ENCODE measurements around the gene UQCR10.
A peak's percentile ranks its signal among the peaks of the same experiment; 100 is the strongest.

UQCR10 gene

DNA sequence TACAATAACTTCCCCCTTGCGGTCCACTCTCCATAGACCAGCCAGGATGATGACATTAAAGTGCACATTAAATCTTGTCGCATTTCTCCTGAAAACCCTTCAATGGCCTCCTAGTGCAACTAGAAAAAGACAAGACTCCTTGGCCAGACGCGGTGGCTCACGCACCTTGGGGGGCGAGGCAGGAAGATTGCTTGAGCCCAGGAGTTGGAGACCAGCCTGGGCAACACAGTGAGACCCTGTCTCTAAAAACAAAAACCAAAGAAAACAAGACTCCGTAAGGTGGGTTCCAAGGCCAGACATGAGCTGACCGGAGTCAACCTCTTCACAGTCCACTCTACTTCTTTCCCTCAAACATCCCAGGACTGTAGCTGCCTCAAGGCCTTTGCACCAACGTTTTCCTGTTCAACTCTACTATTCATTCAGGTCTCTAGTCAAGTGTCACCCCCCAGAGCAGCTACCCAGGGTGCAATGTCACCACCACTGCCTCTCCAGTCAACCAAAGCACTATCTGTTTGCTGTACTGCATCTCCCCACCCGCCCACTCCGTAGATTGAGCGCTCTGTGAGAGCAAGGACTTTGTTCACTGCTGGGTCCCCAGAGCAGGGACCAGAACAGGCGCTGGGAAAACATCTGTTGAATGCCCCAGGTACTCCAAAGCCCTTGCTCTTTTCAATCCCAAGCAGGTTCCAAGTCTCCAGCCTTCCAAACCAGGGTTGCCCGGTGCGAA lies 1.1 kb upstream of the UQCR10 start:
- DNase-seq = no peak

DNA sequence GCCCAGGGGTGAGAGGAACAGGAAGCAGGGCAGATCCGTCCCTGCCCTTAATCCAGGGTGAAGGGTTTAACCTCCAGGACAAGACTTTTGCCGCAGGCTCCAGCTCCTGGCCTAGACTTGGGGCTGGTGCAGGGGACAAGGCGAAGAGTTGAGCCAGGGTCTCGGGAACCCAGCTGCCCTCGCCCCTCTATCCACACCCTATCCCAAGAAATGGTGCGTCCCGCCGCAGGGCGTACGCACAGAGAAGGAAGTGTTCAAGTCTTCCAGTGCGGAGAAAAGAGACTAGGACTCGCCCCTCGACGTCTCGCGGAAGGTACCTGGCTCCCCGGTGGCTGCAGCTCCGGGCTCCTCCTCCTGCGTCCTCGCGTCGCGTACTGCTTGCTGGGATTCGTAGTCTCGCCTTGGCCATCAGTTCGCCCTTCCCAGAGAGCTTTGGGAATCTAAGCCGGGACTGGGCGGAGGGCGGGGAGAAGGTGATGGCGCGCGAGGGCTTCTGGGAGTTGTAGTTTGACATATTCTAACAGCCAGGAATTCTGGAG lies 468 bp upstream of the UQCR10 start, which contains the start of gene ZMAT5:
Gene ZMAT5, minus strand, starts transcription at position 376 of the 539 bp plus-strand sequence. CDS start 18,463 bp downstream, outside the sequence.
- peak; percentile 93 for DNase-seq

DNA sequence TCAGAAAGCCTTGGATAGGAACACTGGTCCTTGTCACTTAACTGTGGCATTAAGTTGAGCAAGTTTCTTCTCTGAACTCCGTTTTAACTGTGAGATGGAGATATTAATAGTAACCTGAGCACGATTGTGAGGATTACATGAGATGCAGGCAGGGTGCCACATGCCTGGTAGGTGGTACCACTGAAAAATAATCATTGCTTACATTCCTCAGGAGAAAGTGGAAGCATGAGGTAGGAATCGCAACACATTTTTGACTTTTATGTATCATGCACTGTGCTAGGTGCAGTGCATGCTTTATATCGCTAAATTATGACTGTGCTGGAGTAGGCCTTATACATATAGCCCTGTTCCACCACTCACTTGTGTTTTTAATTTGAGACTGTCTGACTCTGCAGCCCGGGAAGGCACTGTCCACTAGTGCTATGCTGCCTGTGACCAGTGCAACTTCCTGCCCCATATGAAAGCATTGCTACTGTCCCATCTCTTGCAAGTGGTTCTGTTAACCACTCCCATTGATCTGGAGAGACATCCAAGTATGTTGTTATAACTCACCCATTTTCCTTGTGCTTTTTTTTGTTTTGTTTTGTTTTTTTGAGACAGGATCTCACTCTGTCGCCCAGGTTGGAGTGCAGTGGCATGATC lies 1.0 kb downstream of the UQCR10 start:
- no peak for DNase-seq

DNA sequence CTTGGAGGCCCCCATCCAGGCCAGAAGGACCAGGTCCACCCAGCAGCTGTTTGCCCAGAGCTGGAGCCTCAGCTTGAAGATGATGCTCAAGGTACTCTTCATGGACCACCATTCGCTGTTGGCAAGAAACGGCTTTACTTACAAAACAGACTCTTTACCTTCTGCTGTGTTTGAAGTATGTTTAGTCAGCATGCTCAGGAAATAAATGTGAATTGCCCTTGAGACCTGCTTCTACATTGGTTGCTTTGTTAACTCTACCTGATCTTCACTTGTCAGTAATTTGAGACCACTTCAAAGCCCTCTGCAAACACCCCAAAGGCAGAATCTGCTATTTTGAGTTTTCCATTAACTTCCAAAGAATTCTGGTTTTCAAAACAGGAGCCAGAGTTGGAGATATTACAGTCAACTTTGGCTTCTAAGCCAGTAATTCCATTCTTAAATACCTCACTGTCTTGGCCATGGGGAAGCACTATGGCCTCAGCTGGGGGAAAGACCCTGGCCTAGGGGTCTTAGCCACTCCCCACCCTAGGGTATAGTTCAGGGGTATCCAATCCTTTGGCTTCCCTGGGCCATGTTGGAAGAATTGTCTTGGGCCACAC lies 2.7 kb downstream of the UQCR10 start:
- DNase-seq = no peak

DNA sequence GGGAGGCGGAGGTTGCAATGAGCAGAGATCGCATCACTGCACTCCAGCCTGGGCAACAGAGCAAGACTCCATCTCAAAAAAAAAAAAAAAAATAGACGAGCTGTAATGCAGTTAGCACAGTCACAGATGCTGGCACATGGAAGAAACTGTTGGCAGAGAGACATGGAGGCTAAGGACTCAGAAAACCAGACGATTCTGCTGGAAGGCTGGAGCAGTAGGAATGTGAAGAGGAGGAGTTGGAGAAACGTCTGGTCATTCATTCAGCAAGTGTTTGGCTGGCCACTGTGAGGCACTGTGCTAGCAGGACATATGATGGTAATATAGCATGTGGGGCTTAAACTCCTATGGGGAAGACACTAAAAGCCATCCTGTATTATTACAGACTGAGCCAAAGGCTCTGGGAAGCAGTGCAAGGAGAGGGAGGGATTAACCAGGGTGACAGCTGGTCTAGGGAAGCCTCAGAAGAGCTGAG lies 5.0 kb downstream of the UQCR10 start:
- no peak for DNase-seq

DNA sequence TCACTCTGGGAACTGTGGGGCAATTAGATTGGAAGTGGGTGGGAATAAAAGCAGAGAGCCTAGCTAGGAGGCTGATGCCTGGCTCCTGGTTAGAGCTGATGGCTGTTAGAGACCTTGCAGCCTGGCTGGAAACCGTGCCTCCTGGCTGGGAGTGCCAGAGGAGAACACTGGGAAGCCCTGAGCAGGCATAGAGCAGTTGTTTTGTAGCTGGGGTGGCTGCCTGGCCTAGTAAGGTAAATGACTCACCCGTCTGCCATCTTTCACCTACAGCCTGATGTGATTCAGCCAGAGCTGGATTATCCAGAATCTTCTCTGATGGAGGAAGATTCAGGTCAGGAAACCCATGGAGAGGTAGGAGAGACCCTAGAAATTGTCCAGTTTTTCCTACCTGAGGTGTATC lies 6.1 kb downstream of the UQCR10 start:
- DNase-seq = no peak

DNA sequence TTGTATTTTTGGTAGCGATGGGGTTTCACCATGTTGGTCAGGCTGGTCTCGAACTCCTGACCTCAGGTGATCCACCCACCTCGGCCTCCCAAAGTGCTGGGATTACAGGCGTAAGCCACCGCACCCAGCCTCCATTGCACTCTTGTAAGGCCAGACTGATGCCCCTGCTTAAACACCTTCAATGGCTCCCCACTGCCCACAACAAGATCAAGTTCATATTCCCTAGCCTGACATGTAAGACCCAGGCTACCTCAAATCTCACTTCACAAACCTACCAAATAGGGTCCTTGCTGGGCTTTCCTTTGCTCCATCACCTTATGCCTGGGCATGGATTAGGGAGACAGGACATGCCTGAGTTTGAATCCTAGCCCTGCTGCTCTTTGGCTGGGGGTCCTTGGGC lies 13.1 kb downstream of the UQCR10 start:
- DNase-seq = no peak

DNA sequence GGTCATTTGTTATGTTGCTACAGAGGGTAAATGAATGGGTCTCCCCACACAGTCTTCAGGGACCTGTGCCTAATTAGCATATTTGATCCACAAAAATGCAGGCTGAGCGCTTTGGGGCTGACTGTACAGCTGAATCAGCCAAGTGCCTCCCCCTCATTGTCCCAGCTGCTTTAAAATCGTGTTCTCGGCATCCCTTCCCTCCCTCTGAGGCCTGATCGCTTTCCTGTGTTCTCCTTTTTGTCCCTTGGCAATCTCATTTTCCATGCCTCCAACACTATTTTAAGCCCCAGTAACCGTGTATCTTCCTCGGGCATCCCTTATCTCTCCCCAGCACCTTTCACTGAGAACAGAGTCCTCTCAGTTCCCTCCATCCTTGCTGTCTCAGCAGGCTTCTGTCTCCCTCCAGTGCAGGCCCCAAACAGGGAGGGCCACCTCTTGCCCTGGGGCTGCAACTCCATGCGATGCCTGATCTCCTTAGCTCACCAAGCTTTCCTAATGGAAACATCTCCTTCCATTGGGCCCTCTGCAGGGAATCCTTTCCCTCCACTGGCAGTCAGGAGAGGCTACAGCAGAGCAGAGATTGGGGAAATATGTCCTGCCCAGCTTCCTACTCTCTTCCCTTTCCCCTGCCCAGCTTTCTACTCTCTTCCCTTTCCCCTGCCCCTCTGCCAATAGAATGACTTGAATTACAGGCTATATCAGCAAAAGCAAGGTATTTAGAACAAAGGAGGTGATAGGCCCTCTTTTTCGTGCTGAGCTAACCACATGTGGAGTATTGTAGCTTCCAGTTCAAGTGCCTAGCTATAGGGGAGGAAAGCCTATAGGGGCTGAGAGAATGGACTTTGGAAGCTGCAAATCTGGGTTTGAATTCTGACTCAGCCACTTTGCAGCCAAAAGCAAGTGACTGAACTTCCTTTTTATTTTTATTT lies 13.8 kb downstream of the UQCR10 start:
- no peak for DNase-seq

DNA sequence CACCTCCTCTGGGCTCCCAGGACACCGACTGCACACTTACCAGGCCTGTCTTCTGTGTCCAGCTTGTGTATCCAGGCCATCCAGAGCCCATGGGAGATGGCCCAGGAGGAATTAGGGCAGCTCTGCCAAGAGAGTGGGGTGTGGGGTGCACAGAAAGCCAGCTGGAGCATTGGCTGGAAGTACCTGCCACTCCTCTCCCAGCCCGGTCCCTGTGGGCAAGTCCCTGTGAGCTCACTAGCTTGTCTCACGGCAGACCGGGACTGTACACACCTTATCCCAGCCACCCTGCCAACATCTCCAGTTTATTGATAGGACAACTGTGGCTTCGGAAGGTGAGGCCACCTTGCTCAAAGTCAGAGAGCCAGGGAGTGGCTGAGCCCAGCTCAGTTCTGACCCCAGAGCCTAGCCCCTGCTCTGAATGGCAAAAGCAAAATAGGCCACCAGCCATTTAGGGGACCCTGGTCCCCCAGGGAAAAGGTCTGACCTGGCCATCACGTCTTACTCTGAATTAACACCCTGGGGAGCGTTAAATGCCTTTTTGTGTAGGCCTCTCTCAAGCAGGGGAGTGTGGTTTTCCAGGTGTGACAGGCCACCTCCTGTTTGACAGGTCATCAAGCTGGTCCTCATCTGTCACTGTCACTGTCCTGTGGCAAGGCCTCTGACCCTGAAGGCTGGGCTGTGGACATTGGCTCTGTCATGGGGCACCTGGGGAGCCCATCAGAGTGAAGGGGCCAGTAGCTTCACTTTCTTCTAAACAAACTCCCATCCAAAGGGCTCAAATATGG lies 15.1 kb downstream of the UQCR10 start:
- DNase-seq = no peak

DNA sequence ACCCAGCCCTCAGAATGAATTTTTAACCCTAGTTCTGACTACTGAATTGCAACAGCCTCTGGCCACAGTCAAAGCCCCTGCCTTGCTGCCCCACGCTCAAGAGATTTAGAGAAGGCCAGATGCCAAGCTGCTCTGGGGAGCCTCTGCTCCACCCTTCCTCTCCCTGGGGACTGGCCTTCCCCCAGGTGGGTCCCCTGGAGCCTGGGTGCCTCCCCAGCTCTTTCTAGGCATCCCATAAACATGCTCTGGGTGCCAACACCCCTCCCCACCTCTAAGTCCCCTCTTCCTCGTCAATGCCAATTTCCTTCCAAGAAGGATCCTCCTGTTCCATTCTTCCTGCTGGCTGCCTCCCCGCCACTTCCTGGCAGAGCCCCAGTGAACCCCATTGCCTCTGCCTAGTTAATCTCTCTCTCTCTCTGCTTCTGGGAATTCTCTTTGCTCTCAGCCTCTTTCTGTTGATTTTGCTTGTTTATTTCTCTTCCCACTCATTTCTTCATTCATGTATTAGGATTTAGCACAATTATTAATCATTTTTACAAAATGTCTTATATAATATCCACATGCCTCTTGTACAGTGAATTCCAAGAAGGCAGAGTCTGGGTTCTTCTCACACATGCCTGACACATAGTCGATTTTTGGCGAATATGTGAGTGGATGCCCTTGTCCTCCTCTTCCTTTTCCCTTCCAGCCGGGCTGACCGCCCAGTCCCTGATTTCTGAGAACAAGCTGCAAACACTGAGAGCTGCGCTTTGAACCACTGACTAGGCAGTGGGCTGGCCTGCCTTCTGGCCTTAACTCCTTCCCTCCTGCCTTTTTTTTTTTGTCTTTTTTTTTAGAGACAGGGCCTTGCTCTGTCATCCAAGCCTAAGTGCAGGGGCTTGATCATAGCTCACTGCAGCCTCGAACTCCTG lies 17.5 kb downstream of the UQCR10 start:
- DNase-seq = no peak

DNA sequence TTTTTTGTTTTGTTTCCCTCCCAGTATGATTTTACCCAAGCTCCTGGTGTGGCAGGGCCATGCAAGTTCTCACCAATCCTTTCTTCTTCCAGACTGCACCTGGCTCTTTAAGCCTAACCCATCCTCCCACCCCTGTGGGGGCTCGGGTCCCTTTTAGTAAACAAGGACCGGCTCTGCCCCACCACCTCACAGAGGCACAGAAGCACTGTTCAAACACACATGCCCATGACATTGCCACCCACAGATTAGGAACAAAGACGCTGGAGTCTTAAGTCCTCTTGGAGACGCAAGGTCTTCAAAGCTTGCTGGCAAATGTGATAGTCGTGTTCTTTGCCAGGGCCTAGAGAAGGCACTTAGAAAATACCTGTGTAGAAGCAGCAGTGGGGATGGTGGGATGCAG lies 18.9 kb downstream of the UQCR10 start:
- no peak for DNase-seq

DNA sequence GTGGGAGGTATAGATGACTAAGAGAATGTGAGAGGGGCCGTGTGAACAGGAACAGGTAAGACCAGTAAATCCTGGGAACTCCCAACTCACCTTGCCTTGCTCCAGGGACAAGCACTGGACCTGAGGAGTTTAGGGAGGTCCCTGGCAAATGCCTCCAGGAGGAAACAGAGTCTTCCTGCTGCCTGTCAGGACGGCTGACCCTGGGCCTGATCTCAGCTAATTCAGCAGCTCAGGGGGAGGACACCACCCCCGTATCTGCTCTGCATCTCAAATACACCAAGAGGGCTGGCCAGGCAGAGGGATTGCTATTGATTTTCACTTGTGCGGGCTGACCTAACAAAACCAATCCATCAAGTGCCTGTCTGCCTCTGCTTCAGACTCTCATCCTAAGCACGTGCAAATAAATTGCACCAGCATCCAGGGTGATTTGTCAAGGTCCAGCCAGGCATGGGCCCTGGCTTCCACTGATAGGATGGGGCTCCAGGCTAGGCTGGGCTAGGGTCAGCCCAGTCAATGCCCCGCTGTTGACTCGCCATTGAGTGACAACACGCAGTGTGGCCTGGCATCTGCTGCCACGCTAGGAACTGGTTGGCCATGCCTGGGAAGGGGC lies 20.3 kb downstream of the UQCR10 start:
- no peak for DNase-seq

DNA sequence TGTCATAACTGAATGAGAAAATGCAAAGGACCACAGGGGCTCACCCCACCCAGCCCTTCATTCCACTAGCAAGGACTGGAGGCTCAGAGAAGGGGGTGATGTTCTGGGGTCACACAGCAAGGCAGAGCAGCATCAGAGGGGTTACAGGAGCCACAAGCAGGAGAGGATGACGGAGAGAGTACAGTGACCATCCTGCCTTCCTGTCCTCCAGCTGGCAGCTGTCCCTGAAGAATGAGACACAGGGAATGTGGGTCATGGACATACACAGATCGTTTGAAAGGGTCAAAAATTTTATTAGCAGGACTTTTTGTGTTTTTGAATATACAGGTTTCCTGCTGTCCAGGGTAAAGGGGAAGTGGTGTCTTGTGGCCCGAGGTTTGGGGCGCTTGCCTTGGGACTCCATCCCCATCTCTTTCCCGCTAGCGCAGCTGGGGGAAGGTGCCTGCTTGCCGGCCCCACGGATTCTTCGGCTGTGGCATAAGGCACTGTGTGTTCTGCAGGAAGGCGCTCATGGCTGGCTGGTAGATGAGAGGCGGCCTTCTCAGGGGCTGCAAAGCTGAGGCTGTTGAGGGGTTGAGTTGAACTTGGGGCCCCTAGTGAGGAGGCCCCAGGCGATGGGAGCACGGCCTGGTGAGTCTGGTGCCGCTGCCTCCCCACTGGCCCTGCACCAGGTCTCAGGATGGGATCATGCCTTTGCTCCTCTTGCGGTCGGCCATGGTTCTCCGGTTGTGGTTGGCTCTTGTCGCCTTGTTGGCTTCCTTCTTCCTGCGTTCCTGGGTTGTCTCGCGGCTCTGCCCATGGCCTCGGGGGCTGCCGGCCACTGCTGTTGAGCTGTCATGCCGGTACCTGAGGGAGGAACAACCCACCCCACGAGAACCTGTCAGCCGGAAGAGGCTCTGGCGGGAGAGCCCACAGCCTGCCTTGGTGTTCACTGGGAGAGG lies 21.4 kb downstream of the UQCR10 start:
- no peak for DNase-seq

DNA sequence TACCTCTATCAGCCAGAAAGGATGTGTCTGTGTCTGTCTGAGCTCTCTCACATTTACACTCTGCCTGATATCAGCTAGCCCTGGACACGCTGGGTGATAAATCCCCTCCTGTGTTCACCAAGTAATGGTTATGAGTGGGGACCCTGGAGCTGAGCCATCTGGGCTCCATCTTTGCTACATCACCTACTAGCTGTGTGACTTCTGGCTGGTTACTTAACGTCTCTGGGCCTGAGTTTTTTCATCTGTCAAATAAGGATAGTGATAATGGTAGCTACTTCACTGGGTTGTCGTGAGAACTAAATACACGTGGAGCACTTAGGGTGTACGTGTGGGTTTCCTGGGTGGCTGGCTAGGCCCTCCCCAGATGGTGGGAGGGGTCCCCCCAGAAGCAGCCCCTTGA lies 22.9 kb downstream of the UQCR10 start:
- no peak for DNase-seq

DNA sequence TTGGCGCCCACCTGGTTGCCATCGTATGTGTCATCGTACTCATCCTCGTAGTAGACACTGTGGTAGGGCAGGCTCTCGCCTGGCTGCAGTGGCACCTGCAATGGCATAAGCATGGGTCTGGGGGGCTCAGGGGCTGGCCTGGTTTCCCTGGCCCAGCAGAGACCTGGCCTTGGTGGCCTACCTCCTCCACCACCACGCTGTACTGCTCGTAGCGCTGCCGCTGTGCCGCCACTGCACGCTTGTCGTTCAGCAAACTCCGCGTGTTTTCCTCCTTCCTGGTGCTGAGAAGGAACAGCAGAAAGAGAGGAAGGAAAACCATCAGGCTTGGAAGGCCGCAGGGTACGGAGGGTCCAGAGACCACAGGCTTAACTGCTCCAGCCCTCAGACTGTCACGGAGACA lies 26.2 kb downstream of the UQCR10 start:
- no peak for DNase-seq

DNA sequence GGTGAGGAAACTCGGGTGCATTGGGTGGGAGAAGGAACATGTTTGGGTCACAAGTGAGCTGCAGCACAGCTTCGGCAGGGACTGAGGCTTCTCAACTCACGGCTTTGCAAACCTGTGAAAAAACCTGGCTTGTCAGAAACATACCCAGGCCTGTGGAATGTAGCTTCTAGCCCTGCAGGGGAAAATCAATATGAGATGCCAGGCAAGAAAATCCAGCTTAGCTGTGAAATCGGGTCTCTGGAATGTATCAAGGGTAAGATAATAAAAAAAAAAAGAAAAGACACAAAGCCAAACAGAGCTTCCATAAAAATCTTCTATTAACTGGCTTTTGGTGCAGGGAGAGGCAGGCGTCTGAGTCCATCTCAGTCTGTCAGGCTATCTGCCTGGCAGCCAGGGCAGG lies 28.5 kb downstream of the UQCR10 start:
- no peak for DNase-seq

DNA sequence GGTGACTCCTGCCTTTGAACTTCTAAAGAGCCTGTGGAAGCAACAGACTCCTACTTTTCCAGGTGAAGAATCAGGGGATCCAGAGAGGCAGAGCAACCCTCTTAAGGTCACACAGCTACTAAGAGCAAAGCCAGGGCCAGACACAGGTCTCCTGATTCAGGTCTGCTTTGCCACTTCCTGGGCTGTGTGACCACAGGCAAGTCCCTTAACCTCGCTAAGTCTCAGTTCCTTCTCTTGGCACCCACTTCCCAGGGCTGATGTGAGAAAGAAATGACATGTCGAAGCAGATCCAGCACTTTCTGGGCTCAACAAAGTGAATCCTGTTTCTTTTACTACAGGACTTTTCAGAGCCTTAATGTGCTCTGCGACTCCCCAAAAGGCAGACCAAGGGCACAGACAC lies 30.2 kb downstream of the UQCR10 start:
- DNase-seq = peak; percentile 10

DNA sequence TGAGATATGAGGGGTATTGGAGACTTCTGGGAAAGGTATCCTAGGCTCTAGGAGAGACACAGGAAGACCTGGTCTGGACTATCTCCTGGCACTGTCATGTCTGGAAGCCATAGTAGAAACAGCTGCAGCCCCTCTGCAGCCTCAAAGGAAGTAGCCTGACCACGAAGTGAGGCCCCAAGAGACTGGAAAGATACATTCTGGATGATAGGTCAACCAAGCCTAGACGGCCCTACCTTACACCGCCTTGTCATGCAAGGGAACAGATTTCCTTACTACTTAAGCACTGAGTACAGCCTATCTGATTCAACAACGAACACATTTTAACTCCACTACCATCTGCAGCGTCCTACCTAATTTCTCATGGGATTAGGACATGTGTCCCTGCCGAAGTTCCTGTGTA lies 31.1 kb downstream of the UQCR10 start:
- peak; percentile 73 for DNase-seq

DNA sequence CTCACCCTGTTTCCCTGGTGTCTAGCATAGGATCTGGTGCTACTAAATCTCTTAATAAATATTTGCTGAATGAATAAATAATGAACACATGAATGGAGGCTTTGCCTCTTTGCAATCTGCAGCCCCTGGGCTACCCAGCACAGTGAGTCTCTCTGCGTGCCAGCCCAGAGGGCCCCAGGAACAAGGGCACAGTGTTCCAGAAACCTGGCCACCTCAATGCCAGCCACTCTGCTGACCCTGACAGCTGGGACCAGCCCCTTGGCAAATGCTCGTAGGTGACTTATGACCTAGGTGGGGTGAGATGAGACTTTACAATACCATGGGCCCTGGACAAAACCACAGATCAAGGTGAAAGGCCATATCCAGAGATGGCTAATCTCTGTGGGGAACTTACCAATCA lies 31.6 kb downstream of the UQCR10 start:
- no peak for DNase-seq

All from GF-D8 (cell line).